GM19455 (cell line): Measurements from ENCODE around the gene PDC.
"Not testable (repeated sequence)": the region's sequence is repeated elsewhere in the genome, so short reads cannot be mapped to it uniquely, and the experiment has no call there.

Experiments used
- ATAC-seq: cut with Tn5 transposase; IDR thresholded peaks from one replicate; pipeline ENCODE4 v1.9.1; 2021; ENCODE audit not compliant: unreplicated experiment

The PDC gene

DNA sequence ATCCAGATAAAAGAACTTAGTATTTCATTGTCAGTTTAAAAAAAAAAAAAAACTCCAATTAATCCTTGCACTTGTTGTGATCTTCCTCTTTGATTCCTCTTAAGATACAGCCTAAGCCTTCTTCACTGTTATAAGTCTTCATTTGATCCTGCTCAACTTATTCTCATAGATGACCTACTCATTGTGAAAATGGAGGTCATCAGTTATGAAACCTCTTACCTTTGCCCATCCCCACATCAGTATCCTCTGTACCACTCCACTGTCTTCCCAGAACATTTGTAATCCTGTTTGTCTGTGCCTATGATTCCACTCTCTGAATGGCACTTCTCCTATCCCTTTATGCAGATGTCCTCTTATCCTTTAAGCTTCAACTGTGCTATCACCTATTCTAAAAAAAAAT, 57.3 kb downstream of the PDC start:
- ATAC-seq: no peak

DNA sequence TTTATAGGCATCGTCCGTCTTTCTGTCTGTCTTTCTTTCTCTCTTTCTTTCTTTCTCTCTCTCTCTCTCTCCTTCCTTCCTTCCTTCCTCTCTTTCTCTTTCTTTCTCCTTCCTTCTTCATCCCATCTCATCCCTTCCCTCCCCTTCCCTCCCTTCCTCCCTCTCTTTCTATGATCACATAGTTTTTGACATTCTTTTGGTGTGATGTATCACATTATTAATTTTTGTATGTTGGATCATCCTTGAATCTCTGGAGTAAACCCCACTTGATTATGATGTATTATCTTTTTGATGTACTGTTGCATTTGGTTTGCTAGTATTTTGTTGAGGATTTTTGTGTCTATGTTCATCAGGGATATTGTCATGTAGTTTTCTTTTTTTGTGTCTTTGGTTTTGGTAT, 59.5 kb downstream of the PDC start:
- ATAC-seq: not testable (repeated sequence)
